HG03196 (cell line): ENCODE results near the gene ZNF575.

ENCODE experiments used
- ATAC-seq: cut with Tn5 transposase; IDR thresholded peaks from one replicate; pipeline ENCODE4 v1.9.1; 2021; ENCODE audit not compliant: unreplicated experiment

Gene ZNF575

GRCh38 chr19:43569657-43570056 is 36.7 kb downstream of the ZNF575 start:
- no peak for ATAC-seq

GRCh38 chr19:43570174-43570791 is 37.3 kb downstream of the ZNF575 start:
- no peak for ATAC-seq

GRCh38 chr19:43572171-43572588 is 39.2 kb downstream of the ZNF575 start:
- no peak for ATAC-seq

GRCh38 chr19:43574424-43575155 is 41.6 kb downstream of the ZNF575 start:
- no peak for ATAC-seq

- peak; percentile 92 for ATAC-seq
Observed at GRCh38 chr19:43575156-43575950, 42.4 kb downstream of the ZNF575 start, which contains the start of the genes PINLYP and XRCC1. TSS of gene PINLYP (plus strand) at chr19:43575801. CDS start at chr19:43577192, 1,391 bp downstream. TSS of gene XRCC1 (minus strand) at chr19:43575527. CDS start at chr19:43575458, 69 bp downstream.

GRCh38 chr19:43575955-43576878 is 43.2 kb downstream of the ZNF575 start:
- no peak for ATAC-seq

- no peak for ATAC-seq
Observed at GRCh38 chr19:43578787-43579186, 45.8 kb downstream of the ZNF575 start.

GRCh38 chr19:43581467-43581866 is 48.5 kb downstream of the ZNF575 start:
- no peak for ATAC-seq

GRCh38 chr19:43582495-43582894 is 49.5 kb downstream of the ZNF575 start:
- ATAC-seq = no peak

GRCh38 chr19:43584484-43584883 is 51.5 kb downstream of the ZNF575 start:
- ATAC-seq = no peak
